Caco-2 (cell line): ENCODE results near the gene RCVRN. TPM values are rescaled to one million over a fixed set of nuclear protein-coding genes. Genes with fewer than 3 reads are reported as not detected.

ENCODE experiments used
- BruUV-seq: library from RNA; stranded (reverse); fragments of 400-500 nt; replicated peaks from 2 replicates; lab custom pipeline; 2021; lab: Mats Ljungman, UMichigan
- CTCF ChIA-PET: fragments of 300-600 bp; sonication (Branson Sonifier 250); formaldehyde crosslinking; loops from one replicate; lab custom pipeline; 2022; ENCODE audit warnings: antibody characterized with exemption; lab: Charles Lee
- POLR2A ChIA-PET: fragments of 300-600 bp; sonication (Branson Sonifier 250); formaldehyde crosslinking; loops from one replicate; lab custom pipeline; 2022; ENCODE audit warnings: antibody characterized with exemption; lab: Charles Lee
- DNase-seq, 2 experiments: peaks; one replicate each; pipeline versions ENCODE4 v3.0.0 to v3.0.0-alpha.2; 2020 to 2022
- H3K27me3 ChIP-seq: replicated peaks from 2 replicates; pipeline ENCODE4 v1.6.0; 2011; ENCODE audit warnings: low read length; ENCODE audit not compliant: control insufficient read depth, insufficient read depth
- H3K36me3 ChIP-seq: 2 replicates; pipeline ENCODE4 v1.5.1; 2011; ENCODE audit warnings: low read length; ENCODE audit not compliant: control insufficient read depth, insufficient read depth
- H3K4me1 ChIP-seq: fragments of 250-450 bp; sonication (Bioruptor Pico); 2 replicates; pipeline ENCODE4 v1.5.1; 2020; ENCODE audit warnings: mild to moderate bottlenecking
- H3K4me3 ChIP-seq: 2 replicates; pipeline ENCODE4 v1.5.1; 2011; ENCODE audit warnings: low read depth, mild to moderate bottlenecking, control low read depth, low read length
- H3K9me3 ChIP-seq: fragments of 250-450 bp; sonication (Bioruptor Pico); 2 replicates; pipeline ENCODE4 v1.5.1; 2020; ENCODE audit warnings: mild to moderate bottlenecking, moderate library complexity
- H3K27ac Mint-ChIP-seq: one replicate; pipeline ENCODE4 v1.8.0; 2022; ENCODE audit warnings: mixed read lengths; ENCODE audit not compliant: unreplicated experiment
- H3K27me3 Mint-ChIP-seq: one replicate; pipeline ENCODE4 v1.8.0; 2022; ENCODE audit warnings: mixed read lengths; ENCODE audit not compliant: insufficient read depth, unreplicated experiment
- H3K36me3 Mint-ChIP-seq: one replicate; pipeline ENCODE4 v1.8.0; 2022; ENCODE audit warnings: mild to moderate bottlenecking, mixed read lengths; ENCODE audit not compliant: insufficient read depth, unreplicated experiment
- H3K4me1 Mint-ChIP-seq: one replicate; pipeline ENCODE4 v1.8.0; 2022; ENCODE audit warnings: low read depth, mixed read lengths; ENCODE audit not compliant: unreplicated experiment
- H3K4me3 Mint-ChIP-seq: one replicate; pipeline ENCODE4 v1.8.0; 2022; ENCODE audit warnings: mild to moderate bottlenecking, moderate library complexity, mixed read lengths; ENCODE audit not compliant: unreplicated experiment
- H3K9me3 Mint-ChIP-seq: one replicate; pipeline ENCODE4 v1.8.0; 2022; ENCODE audit warnings: mixed read lengths; ENCODE audit not compliant: unreplicated experiment
- intact Hi-C: fragments of 100-400 bp; cut with micrococcal nuclease; formaldehyde crosslinking; loops from one replicate; pipeline ENCODE4 v1.10.0; 2022; ENCODE audit not compliant: unreplicated experiment
- total RNA-seq: library from RNA; stranded (reverse); gene quantifications from 2 replicates; pipeline ENCODE4 v1.2.3, GENCODE V29; 2022
- TF ChIP-seq, protein P1 (sequence below), 2 experiments: fragments of 200-600 bp in 1 of 2; IDR thresholded peaks; 1 replicate in 1 of 2; 2 replicates in 1 of 2; pipeline versions ENCODE4 v1.5.1 to v1.8.0; 2011 to 2022; ENCODE audit warnings: antibody characterized with exemption in 1 of 2, control low read depth in 1 of 2, inconsistent platforms in 1 of 2, low read depth in 1 of 2, low read length in 1 of 2, mild to moderate bottlenecking in 1 of 2, moderate library complexity in 1 of 2; ENCODE audit not compliant: insufficient read depth in 1 of 2, severe bottlenecking in 1 of 2, unreplicated experiment in 1 of 2

Gene RCVRN
- total RNA-seq, 1 experiment from 2014 or later: not detected

DNA sequence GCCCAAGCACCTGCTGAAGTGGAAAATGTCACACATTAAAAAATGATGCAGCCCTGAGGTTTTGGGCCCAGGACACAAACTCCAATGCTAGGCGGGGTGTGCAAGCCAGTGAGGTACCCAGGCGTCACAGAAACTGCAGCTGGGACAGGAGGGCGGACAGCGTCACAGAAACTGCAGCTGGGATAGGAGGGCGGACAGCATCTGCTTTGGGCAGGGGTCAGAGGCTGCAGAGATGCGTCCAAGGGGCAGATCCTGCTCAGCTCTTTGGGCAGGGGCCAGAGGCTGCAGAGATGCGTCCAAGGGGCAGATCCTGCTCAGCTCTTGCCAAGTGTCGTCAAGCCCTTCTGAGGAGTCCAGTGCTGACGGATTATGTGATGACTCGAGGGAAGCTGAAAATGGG lies 43.9 kb upstream of the RCVRN start:
- Mint-ChIP-seq H3K9me3 (no peaks in the 10 kb centered on the region), H3K4me1 (no peaks in the 10 kb centered on the region), H3K27me3 (peaks cover 2% of the 10 kb centered on the region), H3K27ac (no peak overlapping the region), H3K36me3 (no peaks in the 10 kb centered on the region), H3K4me3 (no peak overlapping the region)
- Histone ChIP-seq H3K36me3 (no peaks in the 10 kb centered on the region), H3K4me1 (no peaks in the 10 kb centered on the region), H3K4me3 (no peak overlapping the region), H3K27me3 (no peaks in the 10 kb centered on the region), H3K9me3 (no peaks in the 10 kb centered on the region)
- ChIA-PET CTCF (interaction anchor here (0.6 kb wide), 1 partner anchor 330 kb away, joined by 5 read pairs; no protein-coding TSS in a partner anchor), POLR2A (no interaction called here)
- TF ChIP-seq, protein P1, sequence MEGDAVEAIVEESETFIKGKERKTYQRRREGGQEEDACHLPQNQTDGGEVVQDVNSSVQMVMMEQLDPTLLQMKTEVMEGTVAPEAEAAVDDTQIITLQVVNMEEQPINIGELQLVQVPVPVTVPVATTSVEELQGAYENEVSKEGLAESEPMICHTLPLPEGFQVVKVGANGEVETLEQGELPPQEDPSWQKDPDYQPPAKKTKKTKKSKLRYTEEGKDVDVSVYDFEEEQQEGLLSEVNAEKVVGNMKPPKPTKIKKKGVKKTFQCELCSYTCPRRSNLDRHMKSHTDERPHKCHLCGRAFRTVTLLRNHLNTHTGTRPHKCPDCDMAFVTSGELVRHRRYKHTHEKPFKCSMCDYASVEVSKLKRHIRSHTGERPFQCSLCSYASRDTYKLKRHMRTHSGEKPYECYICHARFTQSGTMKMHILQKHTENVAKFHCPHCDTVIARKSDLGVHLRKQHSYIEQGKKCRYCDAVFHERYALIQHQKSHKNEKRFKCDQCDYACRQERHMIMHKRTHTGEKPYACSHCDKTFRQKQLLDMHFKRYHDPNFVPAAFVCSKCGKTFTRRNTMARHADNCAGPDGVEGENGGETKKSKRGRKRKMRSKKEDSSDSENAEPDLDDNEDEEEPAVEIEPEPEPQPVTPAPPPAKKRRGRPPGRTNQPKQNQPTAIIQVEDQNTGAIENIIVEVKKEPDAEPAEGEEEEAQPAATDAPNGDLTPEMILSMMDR (IDR thresholded peaks at IDR 0.05; ENCODE audit: insufficient read depth in 1 of 2, low read depth in 1 of 2, low read length in 1 of 2, severe bottlenecking in 1 of 2, unreplicated experiment in 1 of 2): no peak
- DNase-seq: no peak
- no TSS peak for BruUV-seq
- intact Hi-C loops: no loop called here

DNA sequence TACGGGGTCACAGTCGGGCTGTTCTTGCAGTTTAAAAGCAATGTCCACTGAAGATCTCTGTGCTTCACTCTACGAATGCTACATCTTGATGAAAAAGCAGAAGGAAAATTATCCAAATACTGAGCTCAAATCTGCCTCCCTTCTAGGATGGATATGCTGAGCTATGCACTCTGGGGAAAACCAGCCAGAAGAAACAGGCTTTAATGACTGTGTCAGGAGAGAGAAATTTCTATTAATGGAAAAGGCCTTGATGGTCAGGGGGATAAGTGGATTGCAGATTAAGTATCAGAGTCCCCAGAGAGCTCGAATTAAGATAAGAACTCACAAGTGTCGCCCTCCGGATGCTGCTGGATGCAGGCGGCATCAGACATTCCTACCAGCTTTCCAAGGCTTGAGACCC lies 39.6 kb upstream of the RCVRN start:
- POLR2A ChIA-PET: no interaction called here
- TF ChIP-seq, protein P1 (IDR thresholded peaks at IDR 0.05; ENCODE audit: insufficient read depth in 1 of 2, low read depth in 1 of 2, low read length in 1 of 2, severe bottlenecking in 1 of 2, unreplicated experiment in 1 of 2): no peak
- Histone ChIP-seq H3K4me3 (no peak overlapping the region), H3K9me3 (no peaks in the 10 kb centered on the region), H3K4me1 (no peaks in the 10 kb centered on the region), H3K36me3 (no peaks in the 10 kb centered on the region), H3K27me3 (no peaks in the 10 kb centered on the region)
- Mint-ChIP-seq H3K9me3 (no peaks in the 10 kb centered on the region), H3K4me1 (no peaks in the 10 kb centered on the region), H3K27ac (no peak overlapping the region), H3K4me3 (no peak overlapping the region), H3K27me3 (peaks cover 2% of the 10 kb centered on the region), H3K36me3 (no peaks in the 10 kb centered on the region)
- CTCF ChIA-PET: no interaction called here
- intact Hi-C loops: no loop called here
- BruUV-seq: no TSS peak
- DNase-seq: no peak

DNA sequence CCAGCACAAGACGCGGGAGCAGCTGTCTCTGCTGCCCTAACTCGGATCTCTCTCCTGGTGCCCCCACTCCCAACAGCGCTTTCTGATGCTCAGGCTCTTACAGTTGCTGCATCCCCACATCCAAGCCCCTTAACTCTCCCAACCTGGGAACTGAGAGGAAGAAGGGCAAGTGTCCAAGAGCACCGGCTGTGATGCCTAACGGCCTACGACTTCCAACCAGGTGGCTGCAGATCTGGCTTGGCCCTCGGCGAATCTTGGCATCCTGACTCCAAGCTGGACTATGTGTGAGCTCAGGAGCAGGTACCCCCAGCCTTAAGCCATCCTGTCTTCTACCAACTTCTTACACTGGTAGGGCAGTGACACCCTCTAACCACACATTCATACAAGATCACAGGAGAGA lies 38.3 kb upstream of the RCVRN start:
- Mint-ChIP-seq H3K27me3 (peaks cover 2% of the 10 kb centered on the region), H3K4me1 (no peaks in the 10 kb centered on the region), H3K9me3 (no peaks in the 10 kb centered on the region), H3K36me3 (no peaks in the 10 kb centered on the region), H3K27ac (no peak overlapping the region), H3K4me3 (no peak overlapping the region)
- ChIA-PET CTCF (no interaction called here), POLR2A (no interaction called here)
- intact Hi-C loops: no loop called here
- DNase-seq: no peak
- TF ChIP-seq, protein P1 (IDR thresholded peaks at IDR 0.05; ENCODE audit: insufficient read depth in 1 of 2, low read depth in 1 of 2, low read length in 1 of 2, severe bottlenecking in 1 of 2, unreplicated experiment in 1 of 2): no peak
- Histone ChIP-seq H3K9me3 (no peaks in the 10 kb centered on the region), H3K36me3 (no peaks in the 10 kb centered on the region), H3K27me3 (no peaks in the 10 kb centered on the region), H3K4me3 (no peak overlapping the region), H3K4me1 (no peaks in the 10 kb centered on the region)
- no TSS peak for BruUV-seq
